Mammary epithelial cell (primary cell): ENCODE results near the gene PLEKHA6.

Experiments used
- CTCF ChIP-seq, 2 donors: IDR thresholded peaks in 1 of 2; conservative IDR thresholded peaks in 1 of 2; 2 replicates each; pipeline ENCODE4 v1.5.1; 2011 to 2012; ENCODE audit warnings: inconsistent platforms in 2 of 2, low read length in 2 of 2, mild to moderate bottlenecking in 2 of 2, control low read depth in 1 of 2, low read depth in 1 of 2; ENCODE audit not compliant: insufficient read depth in 1 of 2; ENCODE audit errors: extremely low read depth in 1 of 2
- EZH2 ChIP-seq: IDR thresholded peaks from 2 replicates; pipeline ENCODE4 v1.6.1; 2012; ENCODE audit warnings: low read length, inconsistent platforms, borderline replicate concordance

- no peak for TF ChIP-seq CTCF (conservative IDR thresholded peaks at IDR 0.05 in 1 of 2, IDR thresholded peaks at IDR 0.05 in 1 of 2; ENCODE audit: extremely low read depth in 1 of 2, insufficient read depth in 1 of 2, low read depth in 1 of 2, low read length in 2 of 2)
- no peak for TF ChIP-seq EZH2
These were observed 109.8 kb downstream of the PLEKHA6 start for GRCh38 chr1:204249736-204250427.
